DND-41 (cell line): ENCODE data around the gene BAHCC1.

ENCODE experiments used
- ATAC-seq: fragments of 200-7000 bp; cut with Tn5 transposase; 3 replicates; pipeline ENCODE4 v1.9.1; 2021; ENCODE audit warnings: low read depth; ENCODE audit not compliant: insufficient read depth
- DNase-seq: peaks from one replicate; pipeline ENCODE4 v3.0.0-alpha.2; 2020
- H2AFZ ChIP-seq: 2 replicates; pipeline ENCODE4 v1.6.0; 2012; ENCODE audit warnings: low read depth, low read length
- H3K27ac ChIP-seq: 2 replicates; pipeline ENCODE4 v1.5.1; 2012; ENCODE audit warnings: low read length, inconsistent platforms
- H3K27me3 ChIP-seq: fragments of 200-600 bp; sonication (generic); 2 replicates; pipeline ENCODE4 v1.6.0; 2012; ENCODE audit warnings: low read length, mild to moderate bottlenecking, inconsistent platforms; ENCODE audit not compliant: insufficient read depth, poor library complexity
- H3K36me3 ChIP-seq: 2 replicates; pipeline ENCODE4 v1.5.1; 2012; ENCODE audit warnings: low read length, inconsistent platforms; ENCODE audit not compliant: insufficient read depth
- H3K4me1 ChIP-seq: 2 replicates; pipeline ENCODE4 v1.5.1; 2012; ENCODE audit warnings: mild to moderate bottlenecking, low read length; ENCODE audit not compliant: insufficient read depth
- H3K4me2 ChIP-seq: 2 replicates; pipeline ENCODE4 v1.6.0; 2012; ENCODE audit warnings: mild to moderate bottlenecking, moderate library complexity, low read length, inconsistent platforms; ENCODE audit not compliant: insufficient read depth
- H3K4me3 ChIP-seq, 2 experiments: fragments of 200-600 bp in 1 of 2; shearing (Covaris generic) in 1 of 2; 2 replicates each; pipeline ENCODE4 v1.5.1; 2012 to 2016; ENCODE audit warnings: inconsistent platforms in 2 of 2, low read length in 2 of 2, mild to moderate bottlenecking in 2 of 2, low read depth in 1 of 2, moderate library complexity in 1 of 2
- H3K79me2 ChIP-seq: 2 replicates; pipeline ENCODE4 v1.6.0; 2012; ENCODE audit warnings: low read length, inconsistent platforms; ENCODE audit not compliant: insufficient read depth
- H3K9ac ChIP-seq: 2 replicates; pipeline ENCODE4 v1.6.0; 2012; ENCODE audit warnings: low read depth, mild to moderate bottlenecking, inconsistent platforms, low read length, moderate library complexity
- H3K9me3 ChIP-seq: 2 replicates; pipeline ENCODE4 v1.5.1; 2012; ENCODE audit warnings: low read length, moderate library complexity, mild to moderate bottlenecking, inconsistent platforms; ENCODE audit not compliant: insufficient read depth, severe bottlenecking
- H4K20me1 ChIP-seq: 2 replicates; pipeline ENCODE4 v1.6.0; 2012; ENCODE audit warnings: low read length; ENCODE audit not compliant: insufficient read depth
- EZH2 ChIP-seq: IDR thresholded peaks from 3 replicates; pipeline ENCODE4 v1.6.1; 2012; ENCODE audit warnings: borderline replicate concordance, low read depth, mild to moderate bottlenecking, moderate library complexity, low read length, inconsistent platforms; ENCODE audit not compliant: severe bottlenecking
- TF ChIP-seq, protein P1 (sequence below): IDR thresholded peaks from 2 replicates; pipeline ENCODE4 v1.5.1; 2012; ENCODE audit warnings: borderline replicate concordance, low read length, moderate library complexity, mild to moderate bottlenecking; ENCODE audit not compliant: poor library complexity, severe bottlenecking; ENCODE audit errors: extremely low read depth

The BAHCC1 gene

GRCh38 chr17:81428516-81428915 lies 33.3 kb downstream of the BAHCC1 start:
- Histone ChIP-seq H3K4me2 (peak overlapping the region; percentile 67), H3K27ac (peak overlapping the region; percentile 93), H3K4me1 (peaks cover 38% of the 10 kb centered on the region), H2AFZ (no peak overlapping the region), H3K27me3 (no peaks in the 10 kb centered on the region), H3K79me2 (0 out of 2 replicates have a peak, but pooled peaks cover 2% of the 10 kb centered on the region), H3K4me3 (peak overlapping the region in 1 of 2 experiments; percentile 51; a peak in 2 of 4 replicates), H3K9me3 (peaks cover 17% of the 10 kb centered on the region), H3K36me3 (no peaks in the 10 kb centered on the region), H4K20me1 (peaks cover 12% of the 10 kb centered on the region), H3K9ac (peak overlapping the region; percentile 64)
- DNase-seq: peak; percentile 96
- ATAC-seq: peak; percentile 65
- no peak for TF ChIP-seq EZH2
- TF ChIP-seq, protein P1, sequence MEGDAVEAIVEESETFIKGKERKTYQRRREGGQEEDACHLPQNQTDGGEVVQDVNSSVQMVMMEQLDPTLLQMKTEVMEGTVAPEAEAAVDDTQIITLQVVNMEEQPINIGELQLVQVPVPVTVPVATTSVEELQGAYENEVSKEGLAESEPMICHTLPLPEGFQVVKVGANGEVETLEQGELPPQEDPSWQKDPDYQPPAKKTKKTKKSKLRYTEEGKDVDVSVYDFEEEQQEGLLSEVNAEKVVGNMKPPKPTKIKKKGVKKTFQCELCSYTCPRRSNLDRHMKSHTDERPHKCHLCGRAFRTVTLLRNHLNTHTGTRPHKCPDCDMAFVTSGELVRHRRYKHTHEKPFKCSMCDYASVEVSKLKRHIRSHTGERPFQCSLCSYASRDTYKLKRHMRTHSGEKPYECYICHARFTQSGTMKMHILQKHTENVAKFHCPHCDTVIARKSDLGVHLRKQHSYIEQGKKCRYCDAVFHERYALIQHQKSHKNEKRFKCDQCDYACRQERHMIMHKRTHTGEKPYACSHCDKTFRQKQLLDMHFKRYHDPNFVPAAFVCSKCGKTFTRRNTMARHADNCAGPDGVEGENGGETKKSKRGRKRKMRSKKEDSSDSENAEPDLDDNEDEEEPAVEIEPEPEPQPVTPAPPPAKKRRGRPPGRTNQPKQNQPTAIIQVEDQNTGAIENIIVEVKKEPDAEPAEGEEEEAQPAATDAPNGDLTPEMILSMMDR: no peak

- H3K27ac ChIP-seq: peak overlapping the region; percentile 93
- H3K4me1 ChIP-seq: peaks cover 38% of the 10 kb centered on the region
- H3K4me2 ChIP-seq: peak overlapping the region; percentile 67
- ATAC-seq (peak; percentile 39), DNase-seq (peak; percentile 85)
- peak overlapping the region in 1 of 2 experiments; percentile 51; a peak in 2 of 4 replicates for H3K4me3 ChIP-seq
- H3K36me3 ChIP-seq: no peaks in the 10 kb centered on the region
- peak overlapping the region; percentile 64 for H3K9ac ChIP-seq
- 0 out of 2 replicates have a peak, but pooled peaks cover 2% of the 10 kb centered on the region for H3K79me2 ChIP-seq
- no peaks in the 10 kb centered on the region for H3K27me3 ChIP-seq
- no peak overlapping the region for H2AFZ ChIP-seq
- TF ChIP-seq, protein P1: no peak
- no peak for TF ChIP-seq EZH2
- peaks cover 17% of the 10 kb centered on the region for H3K9me3 ChIP-seq
- peaks cover 13% of the 10 kb centered on the region for H4K20me1 ChIP-seq
Observed at GRCh38 chr17:81428948-81429774, 33.9 kb downstream of the BAHCC1 start.

DNA sequence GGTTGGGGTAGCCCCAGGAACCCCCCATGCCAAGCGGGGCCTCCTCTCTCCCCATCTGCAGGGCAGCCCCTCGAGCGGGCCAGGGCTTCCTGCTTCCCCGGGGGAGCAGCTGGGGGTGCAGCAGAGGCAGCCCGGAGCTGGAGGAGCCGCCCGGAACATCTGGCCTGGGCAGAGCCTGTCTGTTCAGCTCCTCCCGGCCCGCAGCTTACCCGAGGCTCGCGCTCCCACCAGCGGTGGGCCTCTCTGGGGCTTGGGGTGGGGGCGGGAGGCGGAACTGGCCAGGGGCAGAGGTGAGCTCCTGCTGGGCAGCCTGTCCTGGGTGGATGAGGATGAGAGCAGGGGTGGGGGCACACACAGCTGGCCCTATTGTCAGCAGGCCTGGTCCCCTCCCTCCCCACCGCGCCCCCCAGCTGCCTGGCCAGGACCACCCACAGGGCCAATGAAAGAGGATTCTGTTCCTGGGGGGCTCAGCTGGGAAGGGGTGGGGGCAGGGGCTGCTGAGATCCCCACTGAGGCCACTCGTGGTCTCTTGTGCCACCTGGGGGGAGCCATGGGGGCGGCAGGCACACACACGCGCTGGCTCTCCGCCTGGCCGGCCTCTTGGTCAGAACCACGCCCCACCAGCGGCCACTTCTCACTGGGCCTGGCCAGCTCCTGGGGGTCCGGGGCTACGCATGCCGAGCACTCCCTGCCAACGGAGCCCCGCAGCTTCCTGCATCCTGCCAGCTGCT lies 34.7 kb downstream of the BAHCC1 start:
- no peak for TF ChIP-seq EZH2
- TF ChIP-seq, protein P1: peak; percentile 27
- H3K4me1 ChIP-seq: peaks cover 38% of the 10 kb centered on the region
- H3K4me2 ChIP-seq: peak overlapping the region; percentile 67
- DNase-seq: peak; percentile 83
- H3K79me2 ChIP-seq: 0 out of 2 replicates have a peak, but pooled peaks cover 2% of the 10 kb centered on the region
- H3K27me3 ChIP-seq: no peaks in the 10 kb centered on the region
- peaks cover 15% of the 10 kb centered on the region for H4K20me1 ChIP-seq
- peaks cover 12% of the 10 kb centered on the region for H3K9me3 ChIP-seq
- no peaks in the 10 kb centered on the region for H3K36me3 ChIP-seq
- H3K27ac ChIP-seq: peak overlapping the region; percentile 93
- ATAC-seq: peak; percentile 45
- peak overlapping the region in 1 of 2 experiments; percentile 51; a peak in 1 of 4 replicates for H3K4me3 ChIP-seq
- H3K9ac ChIP-seq: peak overlapping the region; percentile 64
- H2AFZ ChIP-seq: no peak overlapping the region
